ENCODE measurements around the gene POLG2.
A peak's percentile ranks its signal among the peaks of the same experiment; 100 is the strongest.

Gene POLG2

DNA sequence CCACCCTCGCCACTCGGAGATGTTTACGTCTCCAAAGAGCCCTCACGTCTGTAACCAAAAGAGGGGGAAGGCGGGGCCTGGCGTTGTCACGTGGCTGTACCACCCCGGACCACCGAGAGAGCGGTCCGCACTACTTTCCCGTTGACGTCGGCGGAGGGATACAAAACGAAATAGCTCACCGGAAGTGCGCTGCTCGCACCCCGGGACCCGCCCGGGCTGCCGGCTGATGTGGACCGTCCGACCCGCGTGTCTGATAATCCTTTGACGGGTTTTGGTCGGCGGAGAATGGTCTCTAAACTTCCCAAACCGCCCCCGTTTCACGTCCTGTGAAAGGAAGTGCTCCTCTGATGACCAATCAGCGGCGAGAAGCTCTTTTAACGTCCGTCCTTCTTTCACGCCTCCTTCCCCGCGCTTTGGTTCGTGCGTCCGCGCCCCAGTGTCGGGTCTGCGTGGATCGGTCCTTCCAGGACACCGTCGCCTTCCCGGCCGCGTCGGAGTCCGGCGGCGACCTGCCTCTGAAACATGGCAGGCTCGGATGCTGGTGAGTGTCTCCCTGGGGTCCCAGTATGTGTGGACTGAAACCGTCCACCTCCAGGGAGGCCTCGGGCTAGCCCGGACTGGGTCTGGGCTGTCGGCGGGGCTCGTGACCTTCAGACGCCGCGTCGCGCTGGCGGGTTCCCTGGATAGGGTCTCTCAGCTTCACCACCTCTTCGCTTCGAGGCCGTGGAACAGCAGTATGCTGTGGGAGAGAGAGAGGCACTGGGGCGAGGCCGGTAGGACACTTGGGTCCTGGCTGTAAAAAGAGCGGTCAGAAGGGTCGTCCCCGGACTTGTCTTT lies 9.9 kb upstream of the POLG2 start, which contains the start of gene CEP95:
TSS of gene CEP95 (plus strand) at position 402 of the 837 bp plus-strand sequence. CDS start at position 523, 121 bp downstream.
- peak; percentile 99 for DNase-seq (ENCODE audit: low read depth, low spot score)
- in situ Hi-C loops (cut with HindIII; ENCODE audit: low sequenced_read_pairs), result no loop called here
- H3K4me3 ChIP-seq (ENCODE audit: low read depth, low read length), result peak within 1 kb of the TSS; percentile 98
- TF ChIP-seq, protein P1, sequence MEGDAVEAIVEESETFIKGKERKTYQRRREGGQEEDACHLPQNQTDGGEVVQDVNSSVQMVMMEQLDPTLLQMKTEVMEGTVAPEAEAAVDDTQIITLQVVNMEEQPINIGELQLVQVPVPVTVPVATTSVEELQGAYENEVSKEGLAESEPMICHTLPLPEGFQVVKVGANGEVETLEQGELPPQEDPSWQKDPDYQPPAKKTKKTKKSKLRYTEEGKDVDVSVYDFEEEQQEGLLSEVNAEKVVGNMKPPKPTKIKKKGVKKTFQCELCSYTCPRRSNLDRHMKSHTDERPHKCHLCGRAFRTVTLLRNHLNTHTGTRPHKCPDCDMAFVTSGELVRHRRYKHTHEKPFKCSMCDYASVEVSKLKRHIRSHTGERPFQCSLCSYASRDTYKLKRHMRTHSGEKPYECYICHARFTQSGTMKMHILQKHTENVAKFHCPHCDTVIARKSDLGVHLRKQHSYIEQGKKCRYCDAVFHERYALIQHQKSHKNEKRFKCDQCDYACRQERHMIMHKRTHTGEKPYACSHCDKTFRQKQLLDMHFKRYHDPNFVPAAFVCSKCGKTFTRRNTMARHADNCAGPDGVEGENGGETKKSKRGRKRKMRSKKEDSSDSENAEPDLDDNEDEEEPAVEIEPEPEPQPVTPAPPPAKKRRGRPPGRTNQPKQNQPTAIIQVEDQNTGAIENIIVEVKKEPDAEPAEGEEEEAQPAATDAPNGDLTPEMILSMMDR (IDR thresholded peaks at IDR 0.05; ENCODE audit: low read depth, low read length), result no peak

DNA sequence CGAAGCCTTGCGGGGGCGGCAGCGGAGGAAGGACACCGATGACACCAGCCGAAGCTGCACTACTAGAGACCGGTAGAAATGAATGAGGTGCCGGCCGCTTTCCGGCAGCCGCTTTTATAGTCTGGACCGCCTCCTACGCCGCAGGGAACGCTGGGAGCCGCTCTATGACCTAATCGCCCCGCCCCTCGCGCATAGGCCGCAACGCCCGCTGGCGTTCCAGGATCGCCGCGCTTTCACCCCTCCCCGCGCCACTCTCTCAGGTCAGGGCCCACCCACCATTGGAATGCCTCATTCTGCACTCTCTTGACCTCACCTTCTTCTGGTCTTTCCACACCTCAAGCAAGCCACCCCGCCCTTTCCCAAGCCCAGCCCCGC lies 9.3 kb upstream of the POLG2 start, which contains the start of gene DDX5:
TSS of gene DDX5 (minus strand) at position 89 of the 375 bp plus-strand sequence. CDS start 170 bp downstream, outside the sequence.
- H3K4me3 ChIP-seq (ENCODE audit: low read depth, low read length), result peak within 1 kb of the TSS; percentile 98
- peak; percentile 96 for DNase-seq (ENCODE audit: low read depth, low spot score)
- in situ Hi-C loops (cut with HindIII; ENCODE audit: low sequenced_read_pairs), result no loop called here
- TF ChIP-seq, protein P1 (IDR thresholded peaks at IDR 0.05; ENCODE audit: low read depth, low read length), result no peak

DNA sequence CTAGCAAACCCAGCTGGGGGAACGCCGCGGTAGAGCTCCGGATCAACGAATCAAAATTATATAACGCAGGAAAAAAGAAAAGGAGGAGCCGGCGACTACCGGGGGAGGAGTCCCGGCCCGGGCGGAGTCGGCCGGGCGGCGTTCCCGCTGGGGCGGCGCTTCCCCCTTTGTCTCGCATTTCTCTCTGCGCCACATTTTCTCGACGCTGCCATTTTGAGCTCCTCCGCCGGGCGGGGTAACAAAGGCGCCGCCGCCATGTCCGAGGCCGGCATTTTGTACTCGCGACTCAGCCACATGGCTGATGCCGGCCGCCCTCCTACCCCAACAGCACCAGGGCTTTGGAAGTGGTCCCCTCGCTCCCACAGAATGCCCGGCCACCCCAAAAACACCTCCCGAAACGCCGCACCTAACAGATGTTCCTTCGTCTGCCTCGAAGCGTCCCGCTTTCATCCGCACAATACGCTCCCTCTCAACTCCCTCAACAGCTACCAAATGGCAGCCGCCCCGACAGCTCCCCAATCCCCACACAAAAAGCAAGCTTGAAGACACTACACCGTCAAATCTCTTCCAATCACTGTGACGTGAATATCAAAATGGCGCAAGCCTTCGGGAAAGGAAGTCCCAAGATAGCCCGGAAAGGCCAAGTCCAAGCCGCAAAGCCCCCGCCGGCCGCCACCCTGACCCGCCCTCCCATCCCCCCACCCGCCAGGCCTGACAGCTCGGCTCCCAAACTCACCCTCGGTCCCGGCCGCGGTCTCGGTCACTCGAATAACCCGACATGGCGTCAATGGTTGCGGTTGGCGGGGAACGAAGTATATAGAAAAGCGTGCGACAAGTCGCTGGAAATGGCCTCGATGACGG lies 8.7 kb upstream of the POLG2 start:
- peak overlapping the region; percentile 98 for H3K4me3 ChIP-seq (ENCODE audit: low read depth, low read length)
- in situ Hi-C loops (cut with HindIII; ENCODE audit: low sequenced_read_pairs), result no loop called here
- TF ChIP-seq, protein P1 (IDR thresholded peaks at IDR 0.05; ENCODE audit: low read depth, low read length), result no peak
- DNase-seq (ENCODE audit: low read depth, low spot score), result peak; percentile 90

DNA sequence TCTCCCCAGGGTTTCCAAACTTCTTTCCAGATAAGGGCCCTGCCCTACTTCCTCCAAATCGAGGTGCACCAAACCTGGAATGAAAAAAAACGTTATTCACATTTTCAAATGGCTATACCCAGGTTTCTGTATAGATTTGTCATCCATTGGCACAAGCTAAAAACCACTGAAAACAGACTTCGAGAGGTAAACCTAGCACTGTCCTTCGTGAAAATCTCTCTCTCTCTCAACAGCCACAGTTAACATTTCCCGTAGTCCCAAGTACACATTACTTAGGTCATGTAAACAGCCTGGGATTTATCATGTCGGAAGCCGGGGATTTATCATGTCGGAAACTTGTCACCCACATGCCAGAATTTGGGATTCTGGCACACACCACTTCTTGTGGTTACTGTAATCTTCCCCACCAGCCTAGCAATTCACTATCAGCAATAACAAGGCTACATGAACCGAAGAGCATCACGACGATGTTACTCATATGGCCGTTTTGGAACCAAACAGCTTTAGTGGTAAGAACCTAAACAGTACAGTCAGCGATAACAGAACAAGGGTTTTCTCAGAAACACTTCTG lies 8.0 kb upstream of the POLG2 start:
- no peak for DNase-seq (ENCODE audit: low read depth, low spot score)
- in situ Hi-C loops (cut with HindIII; ENCODE audit: low sequenced_read_pairs), result no loop called here
- TF ChIP-seq, protein P1 (IDR thresholded peaks at IDR 0.05; ENCODE audit: low read depth, low read length), result no peak
- H3K4me3 ChIP-seq (ENCODE audit: low read depth, low read length), result peak overlapping the region; percentile 98

DNA sequence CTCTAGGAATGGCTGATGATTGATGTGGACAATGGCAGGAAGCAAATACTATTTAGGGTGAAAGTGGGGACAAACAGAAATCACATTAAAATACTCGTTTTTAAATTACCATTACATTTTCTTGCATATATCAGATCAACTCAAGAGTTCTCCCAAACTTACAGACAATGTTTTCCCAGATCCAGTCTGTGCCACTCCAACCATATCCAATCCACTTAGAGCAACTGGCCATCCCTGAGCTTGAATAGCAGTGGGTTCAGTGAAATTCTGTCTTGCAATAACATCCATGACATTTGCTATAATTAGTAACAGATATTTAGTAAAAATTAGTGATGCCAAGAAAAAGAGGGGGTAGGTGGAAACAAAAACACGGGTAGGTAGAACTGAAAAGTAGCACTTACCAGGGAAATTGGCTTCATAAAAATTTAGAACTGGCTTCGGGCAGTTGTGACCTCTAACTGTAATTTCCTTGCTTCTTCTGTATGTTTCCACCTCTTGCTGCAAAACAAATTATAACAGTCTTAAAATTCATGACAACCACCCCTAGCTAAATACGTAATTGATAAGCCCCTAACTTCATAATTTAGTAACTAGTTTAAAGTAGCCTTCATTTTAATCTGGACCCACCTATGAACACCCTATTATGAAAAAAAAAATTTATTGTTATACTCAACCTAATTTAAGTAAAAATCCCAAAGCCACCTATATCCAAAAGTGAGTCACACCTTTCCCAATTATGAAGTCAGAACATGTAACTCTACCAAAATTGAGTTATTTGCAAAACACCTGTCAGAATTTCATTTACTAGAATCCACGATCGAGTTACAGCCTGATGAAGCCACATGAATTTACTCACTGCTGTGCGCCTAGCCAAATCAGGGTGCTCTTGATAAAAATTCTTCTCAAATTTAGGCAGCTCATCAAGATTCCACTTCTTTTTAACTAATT lies 7.2 kb upstream of the POLG2 start:
- in situ Hi-C loops (cut with HindIII; ENCODE audit: low sequenced_read_pairs), result no loop called here
- DNase-seq (ENCODE audit: low read depth, low spot score), result no peak
- peak overlapping the region; percentile 98 for H3K4me3 ChIP-seq (ENCODE audit: low read depth, low read length)
- TF ChIP-seq, protein P1 (IDR thresholded peaks at IDR 0.05; ENCODE audit: low read depth, low read length), result no peak
